KMS-11 (cell line): Measurements from ENCODE around the gene TMEM107.
"Not testable (repeated sequence)": the region's sequence is repeated elsewhere in the genome, so short reads cannot be mapped to it uniquely, and the experiment has no call there.

Experiments used
- H2AFZ ChIP-seq: fragments of 200-600 bp; sonication (generic); 2 replicates; pipeline ENCODE4 v1.6.1; 2016; ENCODE audit warnings: antibody characterized with exemption, mixed run types, low read depth
- H3K27ac ChIP-seq: fragments of 200-600 bp; sonication (generic); 2 replicates; pipeline ENCODE4 v1.6.1; 2016; ENCODE audit warnings: mild to moderate bottlenecking, mixed run types
- H3K27me3 ChIP-seq: fragments of 200-600 bp; sonication (generic); 2 replicates; pipeline ENCODE4 v1.6.1; 2017; ENCODE audit warnings: mild to moderate bottlenecking, low read depth, mixed run types, moderate library complexity; ENCODE audit not compliant: insufficient read depth
- H3K36me3 ChIP-seq: fragments of 200-600 bp; sonication (generic); 2 replicates; pipeline ENCODE4 v1.6.1; 2017; ENCODE audit warnings: mild to moderate bottlenecking, mixed run types; ENCODE audit not compliant: insufficient read depth
- H3K4me1 ChIP-seq: fragments of 200-600 bp; sonication (generic); 2 replicates; pipeline ENCODE4 v1.6.1; 2016; ENCODE audit warnings: mild to moderate bottlenecking, low read depth, mixed run types; ENCODE audit not compliant: poor library complexity, severe bottlenecking
- H3K4me2 ChIP-seq: fragments of 200-600 bp; sonication (generic); 2 replicates; pipeline ENCODE4 v1.7.0; 2016; ENCODE audit warnings: mild to moderate bottlenecking, mixed run types
- H3K4me3 ChIP-seq: fragments of 200-600 bp; sonication (generic); IDR thresholded peaks from 2 replicates; pipeline ENCODE4 v1.6.1; 2017; ENCODE audit warnings: low read depth, low read length, mixed read lengths; ENCODE audit not compliant: insufficient read depth
- H3K79me2 ChIP-seq: fragments of 200-600 bp; sonication (generic); 2 replicates; pipeline ENCODE4 v1.6.1; 2016; ENCODE audit warnings: low read depth, mixed run types; ENCODE audit not compliant: insufficient read depth
- H3K9ac ChIP-seq: fragments of 200-600 bp; sonication (generic); 2 replicates; pipeline ENCODE4 v1.6.1; 2016; ENCODE audit warnings: mild to moderate bottlenecking, mixed run types
- H4K20me1 ChIP-seq: fragments of 200-600 bp; sonication (generic); 2 replicates; pipeline ENCODE4 v1.6.1; 2016; ENCODE audit warnings: mild to moderate bottlenecking, mixed run types; ENCODE audit not compliant: insufficient read depth
- CTCF ChIP-seq: fragments of 200-600 bp; sonication (generic); conservative IDR thresholded peaks from 2 replicates; pipeline ENCODE4 v1.6.1; 2017; ENCODE audit warnings: low read depth, mild to moderate bottlenecking, antibody characterized with exemption, low read length, moderate library complexity, mixed read lengths

The TMEM107 gene

GRCh38 chr17:8173871-8174322 lies 2.3 kb downstream of the TMEM107 start:
- no peak for TF ChIP-seq CTCF
- Histone ChIP-seq H2AFZ (no peak overlapping the region; the same call in 1 of the 2 replicates), H3K79me2 (no peaks in the 10 kb centered on the region), H3K9ac (no peak overlapping the region), H3K4me3 (no peak overlapping the region), H4K20me1 (no peaks in the 10 kb centered on the region), H3K4me1 (no peaks in the 10 kb centered on the region), H3K27me3 (no peaks in the 10 kb centered on the region), H3K27ac (peak overlapping the region; percentile 51; the same call in 1 of the 2 replicates), H3K4me2 (peak overlapping the region; percentile 21; the same call in 1 of the 2 replicates), H3K36me3 (no peaks in the 10 kb centered on the region)

GRCh38 chr17:8173056-8173870 lies 2.9 kb downstream of the TMEM107 start:
- Histone ChIP-seq H3K36me3 (no peaks in the 10 kb centered on the region), H4K20me1 (no peaks in the 10 kb centered on the region), H3K27ac (peak overlapping the region; percentile 51; the same call in 1 of the 2 replicates)

GRCh38 chr17:8170186-8170585 lies 6.0 kb downstream of the TMEM107 start:
- not testable (repeated sequence) for H3K4me2 ChIP-seq, H3K27me3 ChIP-seq, H3K9ac ChIP-seq, H4K20me1 ChIP-seq, H3K36me3 ChIP-seq, H2AFZ ChIP-seq, H3K79me2 ChIP-seq, H3K4me1 ChIP-seq, H3K4me3 ChIP-seq, H3K27ac ChIP-seq

More at GRCh38 chr17:8173056-8173870, 2.9 kb downstream of the TMEM107 start:
- no peaks in the 10 kb centered on the region for H3K79me2 ChIP-seq
- peak overlapping the region; percentile 21; the same call in 1 of the 2 replicates for H3K4me2 ChIP-seq
- H3K4me3 ChIP-seq: no peak overlapping the region
- no peaks in the 10 kb centered on the region for H3K27me3 ChIP-seq
- H2AFZ ChIP-seq: no peak overlapping the region; the same call in 1 of the 2 replicates
- no peak for TF ChIP-seq CTCF
- H3K9ac ChIP-seq: no peak overlapping the region
- no peaks in the 10 kb centered on the region for H3K4me1 ChIP-seq

- TF ChIP-seq CTCF: no peak
- no peak overlapping the region for H3K4me2 ChIP-seq
- no peaks in the 10 kb centered on the region for H3K4me1 ChIP-seq
- no peaks in the 10 kb centered on the region for H3K27me3 ChIP-seq
- H3K9ac ChIP-seq: no peak overlapping the region
- no peaks in the 10 kb centered on the region for H3K36me3 ChIP-seq
- no peaks in the 10 kb centered on the region for H4K20me1 ChIP-seq
- H3K4me3 ChIP-seq: no peak overlapping the region
- H3K27ac ChIP-seq: no peak overlapping the region
- no peak overlapping the region for H2AFZ ChIP-seq
- H3K79me2 ChIP-seq: no peaks in the 10 kb centered on the region
Observed at GRCh38 chr17:8167526-8167925, 8.7 kb downstream of the TMEM107 start.

- TF ChIP-seq CTCF: no peak
- no peaks in the 10 kb centered on the region for H3K79me2 ChIP-seq
- no peak overlapping the region for H3K9ac ChIP-seq
- no peak overlapping the region for H3K27ac ChIP-seq
- H2AFZ ChIP-seq: no peak overlapping the region
- no peak overlapping the region for H3K4me3 ChIP-seq
- no peaks in the 10 kb centered on the region for H4K20me1 ChIP-seq
- no peaks in the 10 kb centered on the region for H3K4me1 ChIP-seq
- H3K36me3 ChIP-seq: no peaks in the 10 kb centered on the region
- no peak overlapping the region for H3K4me2 ChIP-seq
- no peaks in the 10 kb centered on the region for H3K27me3 ChIP-seq
Observed at GRCh38 chr17:8166731-8167130, 9.4 kb downstream of the TMEM107 start.
